HG02763 (cell line): ENCODE data around the gene PCDHGA8.
"Not testable (repeated sequence)": the region's sequence is repeated elsewhere in the genome, so short reads cannot be mapped to it uniquely, and the experiment has no call there.

ENCODE experiments used
- ATAC-seq: cut with Tn5 transposase; IDR thresholded peaks from one replicate; pipeline ENCODE4 v1.9.1; 2021; ENCODE audit warnings: mild to moderate bottlenecking, moderate library complexity; ENCODE audit not compliant: unreplicated experiment

The PCDHGA8 gene

DNA sequence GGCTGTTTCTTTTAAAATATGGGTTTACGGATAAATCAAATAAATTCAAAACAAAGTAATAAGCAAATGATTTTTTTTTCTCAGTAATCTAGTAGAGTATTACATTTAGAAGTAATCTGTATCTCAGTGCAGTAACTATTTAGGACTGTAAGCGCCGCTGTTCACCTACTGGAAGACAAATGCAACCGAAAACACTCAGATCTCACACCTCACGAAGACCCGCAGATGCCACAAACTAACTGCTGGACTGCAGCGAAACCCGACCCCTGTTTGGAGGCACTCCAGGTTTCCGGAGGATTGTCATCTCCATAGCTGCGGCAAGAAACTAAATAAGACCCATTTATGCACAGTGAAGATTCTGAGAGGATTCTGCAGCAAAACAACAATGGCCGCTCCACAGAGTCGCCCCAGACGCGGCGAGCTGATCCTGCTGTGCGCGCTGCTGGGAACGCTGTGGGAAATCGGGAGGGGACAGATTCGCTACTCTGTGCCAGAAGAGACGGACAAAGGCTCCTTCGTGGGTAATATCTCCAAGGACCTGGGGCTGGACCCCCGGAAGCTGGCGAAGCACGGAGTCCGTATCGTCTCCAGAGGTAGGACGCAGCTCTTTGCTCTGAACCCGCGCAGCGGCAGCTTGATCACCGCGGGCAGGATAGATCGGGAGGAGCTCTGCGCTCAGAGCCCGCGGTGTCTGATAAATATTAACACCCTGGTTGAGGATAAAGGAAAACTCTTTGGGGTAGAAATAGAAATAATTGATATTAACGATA lies at the start of gene PCDHGA8:
PCDHGA8 (plus strand) TSS at position 205 of the 770 bp plus-strand sequence; CDS start at position 386, 181 bp downstream.
- ATAC-seq, result no peak

DNA sequence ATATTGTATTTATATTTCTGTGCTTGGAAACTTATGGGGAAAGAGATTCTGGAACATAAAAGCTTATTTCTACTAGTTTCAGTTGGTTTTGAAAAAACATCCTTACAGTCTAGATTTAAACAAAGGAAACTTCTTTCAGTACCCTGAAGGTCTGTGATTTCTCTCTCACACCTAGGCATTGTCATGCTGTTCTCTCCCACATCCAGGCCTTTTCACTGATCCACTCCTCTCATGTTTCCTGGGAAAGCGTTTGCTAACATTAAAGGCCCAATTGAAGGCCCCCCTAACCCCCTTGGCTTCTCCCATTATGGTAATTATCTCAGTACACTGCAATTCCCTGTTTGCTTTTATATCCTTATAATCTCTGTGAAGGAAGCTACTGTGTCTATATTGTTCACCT lies 49.7 kb upstream of the PCDHGA8 start:
- no peak for ATAC-seq

DNA sequence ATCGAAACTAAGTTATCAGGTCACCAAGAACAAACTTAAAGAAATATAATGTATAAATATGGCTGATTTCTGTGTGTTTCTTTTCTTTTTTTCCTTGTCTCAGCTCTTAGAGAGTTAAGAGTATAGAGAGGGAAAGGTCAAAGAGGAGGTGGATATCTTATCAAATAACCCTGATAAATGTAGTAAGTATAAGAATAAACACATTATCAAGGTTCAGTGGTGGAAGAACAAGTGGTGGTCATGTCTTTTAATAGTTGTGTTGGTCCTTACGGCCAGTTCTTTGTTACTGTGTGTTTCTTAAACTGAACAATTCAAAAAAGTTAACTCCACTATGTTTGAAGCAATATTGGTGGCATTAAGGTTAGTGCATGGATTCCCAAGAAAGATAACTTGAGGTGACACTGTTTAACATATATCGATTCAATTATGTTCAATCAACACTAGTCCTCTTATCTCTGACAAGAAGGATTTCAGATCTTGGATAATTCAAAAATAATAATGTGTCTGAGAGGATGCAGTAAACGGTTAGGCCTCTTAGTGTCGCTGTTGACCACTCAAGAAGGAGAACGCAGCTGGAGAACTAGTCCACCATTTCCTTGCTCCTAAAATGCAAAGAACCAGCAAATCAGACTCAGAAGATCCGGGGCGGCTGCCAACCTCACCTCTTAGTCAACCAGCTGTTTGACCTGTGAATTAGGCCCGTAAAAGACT lies 49.0 kb upstream of the PCDHGA8 start, which contains the start of gene PCDHGA3:
PCDHGA3 (plus strand) TSS at position 588 of the 711 bp plus-strand sequence. CDS start 205 bp downstream, outside the sequence.
- no peak for ATAC-seq

DNA sequence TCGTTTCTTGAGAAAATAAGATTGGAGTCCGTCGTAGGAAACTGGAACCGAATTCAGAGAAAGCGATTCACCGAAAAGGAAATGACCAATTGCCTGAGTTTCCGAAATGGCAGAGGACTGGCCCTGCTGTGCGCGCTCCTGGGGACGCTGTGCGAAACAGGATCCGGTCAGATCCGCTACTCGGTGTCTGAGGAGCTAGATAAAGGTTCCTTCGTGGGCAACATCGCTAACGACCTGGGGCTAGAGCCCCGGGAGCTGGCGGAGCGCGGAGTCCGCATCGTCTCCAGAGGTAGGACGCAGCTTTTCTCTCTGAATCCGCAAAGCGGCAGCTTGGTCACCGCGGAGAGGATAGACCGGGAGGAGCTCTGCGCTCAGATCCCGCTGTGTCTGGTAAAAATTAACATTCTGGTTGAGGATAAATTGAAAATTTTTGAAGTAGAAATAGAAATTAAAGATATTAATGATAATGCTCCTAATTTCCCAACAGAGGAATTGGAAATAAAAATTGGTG lies 48.4 kb upstream of the PCDHGA8 start:
- no peak for ATAC-seq

DNA sequence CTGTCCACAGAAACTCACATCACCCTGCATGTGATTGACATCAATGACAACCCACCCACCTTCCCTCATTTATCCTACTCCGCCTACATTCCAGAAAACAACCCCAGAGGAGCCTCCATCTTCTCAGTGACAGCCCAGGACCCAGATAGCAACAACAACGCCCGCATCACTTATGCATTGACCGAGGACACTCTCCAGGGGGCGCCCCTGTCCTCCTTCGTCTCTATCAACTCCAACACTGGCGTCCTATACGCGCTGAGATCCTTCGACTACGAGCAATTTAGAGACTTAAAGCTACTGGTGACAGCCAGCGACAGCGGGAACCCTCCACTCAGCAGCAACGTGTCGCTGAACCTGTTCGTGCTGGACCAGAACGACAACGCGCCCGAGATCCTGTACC lies 47.1 kb upstream of the PCDHGA8 start:
- ATAC-seq, result no peak

DNA sequence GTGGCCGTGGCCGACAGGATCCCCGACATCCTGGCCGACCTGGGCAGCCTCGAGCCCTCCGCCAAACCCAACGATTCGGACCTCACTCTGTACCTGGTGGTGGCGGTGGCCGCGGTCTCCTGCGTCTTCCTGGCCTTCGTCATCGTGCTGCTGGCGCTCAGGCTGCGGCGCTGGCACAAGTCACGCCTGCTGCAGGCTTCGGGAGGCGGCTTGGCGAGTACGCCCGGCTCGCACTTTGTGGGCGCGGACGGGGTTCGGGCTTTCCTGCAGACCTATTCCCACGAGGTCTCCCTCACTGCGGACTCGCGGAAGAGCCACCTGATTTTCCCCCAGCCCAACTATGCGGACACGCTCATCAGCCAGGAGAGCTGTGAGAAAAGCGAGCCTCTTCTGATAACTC lies 46.4 kb upstream of the PCDHGA8 start:
- not testable (repeated sequence) for ATAC-seq

DNA sequence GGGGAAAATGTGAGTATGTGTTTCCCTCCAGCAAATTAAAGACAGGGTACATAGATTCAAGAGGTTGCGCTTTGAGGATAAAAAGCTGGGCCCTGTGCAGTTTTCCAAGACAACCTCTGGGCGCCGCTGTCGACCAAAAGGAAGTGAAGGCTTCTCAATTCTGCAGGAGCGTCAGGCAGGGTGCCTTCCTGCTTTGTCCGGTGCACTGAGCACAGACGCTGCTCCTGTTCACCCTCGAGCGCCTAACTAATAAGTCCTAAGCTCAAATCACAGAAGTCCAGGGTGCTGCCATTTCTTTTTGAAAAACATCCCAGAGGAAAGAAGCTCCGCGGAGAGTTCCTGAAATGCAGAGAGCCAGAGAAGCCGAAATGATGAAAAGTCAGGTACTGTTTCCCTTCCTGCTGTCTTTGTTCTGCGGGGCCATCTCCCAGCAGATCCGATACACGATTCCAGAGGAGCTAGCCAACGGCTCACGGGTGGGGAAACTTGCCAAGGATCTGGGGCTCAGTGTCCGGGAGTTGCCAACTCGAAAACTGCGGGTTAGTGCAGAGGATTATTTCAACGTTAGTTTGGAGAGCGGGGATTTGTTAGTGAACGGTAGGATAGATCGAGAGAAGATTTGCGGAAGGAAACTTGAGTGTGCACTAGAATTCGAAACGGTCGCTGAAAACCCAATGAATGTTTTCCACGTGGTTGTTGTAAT lies 42.4 kb upstream of the PCDHGA8 start, which contains the start of gene PCDHGB1:
PCDHGB1 (plus strand) TSS at position 183 of the 703 bp plus-strand sequence; CDS start at position 345, 162 bp downstream.
- no peak for ATAC-seq

DNA sequence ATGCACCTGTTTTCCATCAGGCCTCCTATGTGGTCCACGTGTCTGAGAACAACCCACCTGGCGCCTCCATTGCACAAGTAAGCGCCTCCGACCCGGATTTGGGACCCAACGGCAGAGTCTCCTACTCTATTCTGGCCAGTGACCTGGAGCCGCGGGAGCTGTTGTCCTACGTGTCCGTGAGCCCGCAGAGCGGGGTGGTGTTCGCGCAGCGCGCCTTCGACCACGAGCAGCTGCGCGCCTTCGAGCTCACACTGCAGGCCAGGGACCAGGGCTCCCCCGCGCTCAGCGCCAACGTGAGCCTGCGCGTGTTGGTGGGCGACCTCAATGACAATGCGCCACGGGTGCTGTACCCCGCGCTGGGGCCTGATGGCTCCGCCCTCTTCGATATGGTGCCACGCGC lies 40.8 kb upstream of the PCDHGA8 start:
- no peak for ATAC-seq

DNA sequence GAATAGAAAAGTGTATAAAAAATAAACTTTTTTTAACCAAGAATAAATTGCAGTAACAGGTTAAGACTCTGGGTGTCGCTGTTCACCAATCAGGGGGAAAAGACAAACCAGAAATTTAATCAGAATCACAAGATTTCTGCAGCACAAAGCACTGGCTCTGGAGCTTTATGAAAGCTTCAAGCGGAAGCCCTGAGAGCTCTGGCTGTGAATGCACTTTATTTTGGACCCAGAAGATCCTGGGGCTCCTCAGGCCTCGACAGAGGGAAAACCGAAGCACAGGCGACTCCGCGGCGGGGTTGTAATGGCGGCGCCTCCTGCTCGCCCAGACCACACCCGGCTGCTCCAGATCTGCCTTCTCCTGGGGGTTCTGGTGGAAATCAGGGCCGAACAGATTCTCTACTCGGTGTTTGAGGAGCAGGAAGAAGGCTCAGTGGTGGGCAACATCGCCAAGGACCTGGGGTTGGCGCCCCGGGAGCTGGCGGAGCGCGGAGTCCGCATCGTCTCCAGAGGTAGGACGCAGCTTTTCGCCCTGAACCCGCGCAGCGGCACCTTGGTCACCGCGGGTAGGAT lies 37.4 kb upstream of the PCDHGA8 start, which contains the start of gene PCDHGA4:
PCDHGA4 (plus strand) TSS at position 122 of the 570 bp plus-strand sequence; CDS start at position 209, 87 bp downstream.
- ATAC-seq, result no peak

DNA sequence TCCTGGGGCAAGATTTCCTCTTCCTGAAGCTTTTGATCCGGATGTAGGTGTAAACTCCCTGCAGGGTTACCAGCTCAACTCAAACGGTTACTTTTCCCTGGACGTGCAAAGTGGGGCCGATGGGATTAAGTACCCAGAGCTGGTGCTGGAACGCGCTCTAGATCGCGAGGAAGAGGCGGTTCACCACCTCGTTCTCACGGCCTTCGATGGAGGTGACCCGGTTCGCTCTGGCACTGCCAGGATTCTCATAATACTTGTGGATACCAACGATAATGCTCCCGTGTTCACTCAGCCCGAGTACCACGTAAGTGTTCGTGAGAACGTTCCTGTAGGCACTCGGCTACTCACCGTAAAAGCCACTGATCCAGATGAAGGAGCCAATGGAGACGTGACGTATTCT lies 36.8 kb upstream of the PCDHGA8 start:
- ATAC-seq, result no peak

DNA sequence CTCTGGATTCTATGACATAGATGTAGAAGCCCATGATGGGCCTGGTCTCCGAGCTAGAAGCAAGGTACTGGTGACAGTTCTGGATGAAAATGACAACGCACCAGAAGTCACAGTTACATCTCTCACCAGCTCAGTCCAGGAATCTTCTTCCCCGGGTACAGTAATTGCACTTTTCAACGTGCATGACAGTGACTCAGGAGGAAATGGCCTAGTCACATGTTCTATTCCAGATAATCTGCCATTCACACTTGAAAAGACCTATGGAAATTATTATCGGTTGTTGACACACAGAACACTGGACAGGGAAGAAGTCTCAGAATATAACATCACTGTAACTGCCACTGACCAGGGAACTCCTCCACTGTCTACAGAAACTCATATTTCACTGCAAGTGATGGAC lies 36.3 kb upstream of the PCDHGA8 start:
- no peak for ATAC-seq

DNA sequence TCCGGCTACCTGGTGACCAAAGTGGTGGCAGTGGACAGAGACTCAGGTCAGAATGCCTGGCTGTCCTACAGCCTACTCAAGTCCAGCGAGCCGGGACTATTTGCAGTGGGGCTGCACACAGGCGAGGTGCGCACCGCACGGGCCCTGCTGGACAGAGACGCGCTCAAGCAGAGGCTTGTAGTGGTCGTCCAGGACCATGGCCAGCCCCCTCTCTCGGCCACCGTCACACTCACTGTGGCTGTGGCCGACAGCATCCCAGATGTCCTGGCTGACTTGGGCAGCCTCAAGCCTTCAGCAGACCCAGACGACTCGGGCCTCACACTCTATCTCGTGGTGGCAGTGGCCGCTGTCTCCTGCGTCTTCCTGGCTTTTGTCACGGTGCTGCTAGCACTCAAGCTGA lies 35.5 kb upstream of the PCDHGA8 start:
- ATAC-seq, result no peak

DNA sequence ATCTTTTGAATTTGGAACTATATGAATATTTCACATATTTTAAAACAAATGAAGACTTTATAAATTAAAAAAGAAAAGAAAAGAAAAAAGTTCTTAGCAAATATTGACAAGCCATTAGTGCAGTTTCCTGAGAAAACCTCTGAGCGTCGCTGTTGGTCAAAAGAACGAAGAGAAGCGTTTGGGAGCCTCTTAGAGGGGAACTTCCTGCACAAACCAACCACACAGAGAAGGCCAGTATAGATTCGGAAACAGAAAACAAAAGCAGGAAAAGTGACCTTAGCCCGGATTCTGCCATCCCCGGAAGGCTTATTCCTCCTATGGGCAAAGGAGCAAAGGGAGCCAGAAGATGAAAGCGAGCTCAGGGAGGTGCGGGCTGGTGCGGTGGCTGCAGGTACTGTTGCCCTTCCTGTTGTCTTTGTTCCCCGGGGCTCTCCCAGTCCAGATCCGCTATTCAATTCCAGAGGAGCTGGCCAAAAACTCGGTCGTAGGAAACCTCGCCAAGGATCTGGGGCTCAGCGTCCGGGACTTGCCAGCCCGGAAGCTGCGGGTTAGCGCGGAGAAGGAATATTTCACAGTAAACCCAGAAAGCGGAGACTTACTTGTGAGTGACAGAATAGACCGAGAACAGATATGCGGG lies 32.5 kb upstream of the PCDHGA8 start, which contains the start of gene PCDHGB2:
PCDHGB2 (plus strand) TSS at position 205 of the 637 bp plus-strand sequence; CDS start at position 347, 142 bp downstream.
- no peak for ATAC-seq

DNA sequence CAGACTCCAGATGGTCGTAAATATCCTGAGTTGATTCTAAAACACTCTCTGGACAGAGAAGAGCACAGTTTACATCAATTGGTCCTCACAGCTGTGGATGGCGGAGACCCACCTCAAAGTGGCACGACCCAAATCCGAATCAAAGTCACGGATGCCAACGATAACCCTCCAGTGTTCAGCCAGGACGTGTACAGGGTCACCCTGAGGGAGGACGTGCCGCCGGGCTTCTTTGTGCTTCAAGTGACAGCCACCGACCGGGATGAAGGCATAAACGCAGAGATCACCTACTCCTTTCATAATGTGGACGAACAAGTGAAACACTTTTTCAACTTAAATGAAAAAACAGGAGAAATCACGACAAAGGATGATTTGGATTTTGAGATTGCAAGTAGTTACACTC lies 31.7 kb upstream of the PCDHGA8 start:
- ATAC-seq, result no peak

DNA sequence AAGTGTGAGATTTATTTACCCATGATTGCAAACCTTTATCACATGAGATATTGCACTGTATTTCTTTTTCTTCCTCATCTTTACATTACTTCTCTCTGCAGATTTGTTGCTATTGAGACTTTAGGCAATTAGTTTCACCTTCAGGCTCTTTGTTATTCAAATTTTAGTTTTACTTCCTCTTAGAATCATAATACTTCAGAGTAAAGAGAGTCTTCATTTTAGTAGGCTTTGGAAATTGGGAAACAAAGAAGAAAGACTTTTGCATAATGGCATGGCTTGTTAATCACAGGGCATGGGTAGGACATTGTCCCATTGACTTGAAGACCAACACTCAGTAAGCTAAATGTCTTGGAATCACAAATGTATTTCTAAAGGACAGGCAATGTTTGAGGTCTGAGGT lies 29.7 kb upstream of the PCDHGA8 start:
- no peak for ATAC-seq

DNA sequence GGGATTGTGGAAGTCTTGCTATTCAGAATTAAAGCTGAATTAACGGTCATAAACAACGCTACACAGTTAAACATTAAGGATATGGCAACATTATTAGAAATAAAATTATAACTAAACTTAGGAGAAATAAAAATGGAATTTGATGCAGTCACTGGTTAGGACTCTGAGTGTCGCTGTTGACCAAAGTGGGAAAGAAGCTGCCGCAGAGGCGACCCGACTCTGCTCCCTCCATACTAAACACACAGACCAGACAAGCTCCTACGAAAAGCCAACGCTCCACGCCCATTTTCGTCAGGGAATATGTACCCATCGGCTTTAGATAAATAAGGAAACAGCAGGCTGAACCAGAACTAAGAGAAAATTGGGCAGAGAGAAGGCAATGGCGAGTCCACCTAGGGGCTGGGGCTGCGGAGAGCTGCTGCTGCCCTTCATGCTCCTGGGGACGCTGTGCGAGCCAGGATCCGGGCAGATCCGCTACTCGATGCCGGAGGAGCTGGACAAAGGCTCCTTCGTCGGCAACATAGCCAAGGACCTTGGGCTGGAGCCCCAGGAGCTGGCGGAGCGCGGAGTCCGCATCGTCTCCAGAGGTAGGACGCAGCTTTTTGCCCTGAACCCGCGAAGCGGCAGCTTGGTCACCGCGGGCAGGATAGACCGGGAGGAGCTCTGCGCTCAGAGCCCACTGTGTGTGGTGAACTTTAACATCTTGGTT lies 28.3 kb upstream of the PCDHGA8 start, which contains the start of gene PCDHGA5:
PCDHGA5 (plus strand) TSS at position 211 of the 709 bp plus-strand sequence; CDS start at position 380, 169 bp downstream.
- ATAC-seq, result no peak

DNA sequence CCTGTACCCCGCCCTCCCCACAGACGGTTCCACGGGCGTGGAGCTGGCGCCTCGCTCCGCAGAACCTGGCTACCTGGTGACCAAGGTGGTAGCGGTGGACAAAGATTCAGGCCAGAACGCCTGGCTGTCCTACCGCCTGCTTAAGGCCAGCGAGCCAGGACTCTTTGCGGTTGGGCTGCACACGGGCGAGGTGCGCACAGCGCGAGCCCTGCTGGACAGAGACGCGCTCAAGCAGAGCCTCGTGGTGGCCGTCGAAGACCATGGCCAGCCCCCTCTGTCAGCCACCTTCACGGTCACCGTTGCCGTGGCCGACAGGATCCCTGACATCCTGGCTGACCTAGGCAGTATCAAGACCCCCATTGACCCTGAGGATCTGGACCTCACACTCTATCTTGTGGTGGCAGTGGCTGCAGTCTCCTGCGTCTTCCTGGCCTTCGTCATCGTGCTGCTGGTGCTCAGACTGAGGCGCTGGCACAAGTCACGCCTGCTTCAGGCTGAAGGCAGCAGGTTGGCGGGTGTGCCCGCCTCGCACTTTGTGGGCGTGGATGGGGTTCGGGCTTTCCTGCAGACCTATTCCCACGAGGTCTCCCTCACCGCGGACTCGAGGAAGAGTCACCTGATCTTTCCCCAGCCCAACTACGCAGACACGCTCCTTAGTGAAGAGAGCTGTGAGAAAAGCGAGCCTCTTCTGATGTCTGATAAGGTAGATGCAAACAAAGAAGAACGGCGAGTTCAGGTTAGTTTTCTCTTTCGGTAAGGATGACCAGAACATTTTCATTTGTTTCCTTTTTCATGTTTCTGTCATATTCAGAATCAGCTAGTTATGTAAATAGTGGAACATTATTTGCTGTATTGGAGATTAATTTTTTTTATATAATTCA lies 26.2 kb upstream of the PCDHGA8 start:
- no peak for ATAC-seq
